ENCODE data around the gene CD276. TPM values are rescaled to one million over a fixed set of nuclear protein-coding genes. Genes with fewer than 3 reads are reported as not detected.
A peak's percentile ranks its signal among the peaks of the same experiment; 100 is the strongest.

Gene CD276
- total and polyA plus RNA-seq, 7 donors, result 7.3 to 15.0 (median 8.9) TPM

DNA sequence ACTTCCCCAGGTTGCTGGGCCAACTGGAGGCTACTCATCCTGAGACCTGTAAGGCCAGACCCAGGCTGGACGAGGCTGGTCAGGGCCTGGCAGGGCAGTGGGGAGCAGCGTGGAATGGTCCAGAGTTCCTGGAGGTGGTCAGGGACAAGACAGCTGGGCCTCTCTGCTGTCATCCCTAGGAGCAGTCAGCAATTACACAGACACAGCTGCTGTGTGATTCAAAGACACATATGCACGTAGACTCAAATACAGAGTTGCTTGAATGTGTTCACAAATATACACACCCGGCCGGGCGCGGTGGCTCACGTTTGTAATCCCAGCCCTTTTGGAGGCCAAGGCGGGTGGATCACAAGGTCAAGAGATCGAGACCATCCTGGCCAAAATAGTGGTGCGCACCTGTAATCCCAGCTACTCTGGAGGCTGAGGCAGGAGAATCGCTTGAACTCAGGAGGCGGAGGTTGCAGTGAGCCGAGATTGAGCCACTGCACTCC lies 1.5 kb upstream of the CD276 start:
- DNase-seq, result no peak
- 59 to 69% (median 62%) methylated on average over 14 of the region's 14 CpGs for WGBS, 3 donors
- Histone ChIP-seq H3K4me3 (no peak overlapping the region), H3K9me3 (no peaks in the 10 kb centered on the region), H3K27ac (peak overlapping the region; percentile 89), H3K36me3 (ENCODE audit: insufficient read depth in 1 of 2, low read depth in 1 of 2) (no peaks in the 10 kb centered on the region), H3K27me3 (ENCODE audit: insufficient read depth in 3 of 3, low read length in 2 of 3) (no peaks in the 10 kb centered on the region), H3K4me1 (peaks cover 19% of the 10 kb centered on the region)
- ATAC-seq, result no peak
- intact Hi-C loops (cut with DNase I), result no loop called here
- TF ChIP-seq, protein P1, sequence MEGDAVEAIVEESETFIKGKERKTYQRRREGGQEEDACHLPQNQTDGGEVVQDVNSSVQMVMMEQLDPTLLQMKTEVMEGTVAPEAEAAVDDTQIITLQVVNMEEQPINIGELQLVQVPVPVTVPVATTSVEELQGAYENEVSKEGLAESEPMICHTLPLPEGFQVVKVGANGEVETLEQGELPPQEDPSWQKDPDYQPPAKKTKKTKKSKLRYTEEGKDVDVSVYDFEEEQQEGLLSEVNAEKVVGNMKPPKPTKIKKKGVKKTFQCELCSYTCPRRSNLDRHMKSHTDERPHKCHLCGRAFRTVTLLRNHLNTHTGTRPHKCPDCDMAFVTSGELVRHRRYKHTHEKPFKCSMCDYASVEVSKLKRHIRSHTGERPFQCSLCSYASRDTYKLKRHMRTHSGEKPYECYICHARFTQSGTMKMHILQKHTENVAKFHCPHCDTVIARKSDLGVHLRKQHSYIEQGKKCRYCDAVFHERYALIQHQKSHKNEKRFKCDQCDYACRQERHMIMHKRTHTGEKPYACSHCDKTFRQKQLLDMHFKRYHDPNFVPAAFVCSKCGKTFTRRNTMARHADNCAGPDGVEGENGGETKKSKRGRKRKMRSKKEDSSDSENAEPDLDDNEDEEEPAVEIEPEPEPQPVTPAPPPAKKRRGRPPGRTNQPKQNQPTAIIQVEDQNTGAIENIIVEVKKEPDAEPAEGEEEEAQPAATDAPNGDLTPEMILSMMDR (IDR thresholded peaks at IDR 0.05), result no peak

DNA sequence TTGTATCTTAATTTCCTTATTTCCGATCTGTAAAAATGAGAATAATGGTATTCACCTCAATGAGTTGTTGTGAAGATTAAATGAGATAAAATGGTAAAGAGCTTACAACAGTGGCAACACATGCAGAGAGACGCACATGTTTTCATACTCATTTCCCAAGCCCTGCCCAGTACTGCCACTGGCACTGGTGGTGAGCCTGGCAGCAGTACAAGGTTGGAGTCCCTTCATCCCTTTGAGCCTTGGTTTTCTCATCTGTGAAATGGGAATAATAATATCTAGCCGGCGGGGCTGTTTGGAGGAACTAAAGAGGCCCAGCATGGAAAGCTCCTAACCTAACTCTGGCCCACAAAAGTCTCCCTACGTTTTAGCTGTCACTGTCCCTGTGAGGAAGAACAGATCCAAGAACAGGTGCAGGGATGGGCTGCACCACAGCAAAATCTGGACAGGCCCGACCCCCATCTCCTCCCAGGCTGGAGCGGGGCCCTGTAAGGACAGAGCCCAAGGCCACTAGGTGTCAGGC lies 866 bp upstream of the CD276 start:
- ATAC-seq (no peak), DNase-seq (no peak)
- WGBS, 3 donors, result 44 to 47% (median 45%) methylated on average over 7 of the region's 7 CpGs
- no peaks in the 10 kb centered on the region for H3K36me3 ChIP-seq (ENCODE audit: insufficient read depth in 1 of 2, low read depth in 1 of 2)
- no peaks in the 10 kb centered on the region for H3K9me3 ChIP-seq
- H3K27ac ChIP-seq, result peak overlapping the region; percentile 89
- intact Hi-C loops (cut with DNase I), result no loop called here
- TF ChIP-seq, protein P1 (IDR thresholded peaks at IDR 0.05), result no peak
- H3K4me3 ChIP-seq, result peak overlapping the region; percentile 90
- no peaks in the 10 kb centered on the region for H3K27me3 ChIP-seq (ENCODE audit: insufficient read depth in 3 of 3, low read length in 2 of 3)
- peaks cover 25% of the 10 kb centered on the region for H3K4me1 ChIP-seq

DNA sequence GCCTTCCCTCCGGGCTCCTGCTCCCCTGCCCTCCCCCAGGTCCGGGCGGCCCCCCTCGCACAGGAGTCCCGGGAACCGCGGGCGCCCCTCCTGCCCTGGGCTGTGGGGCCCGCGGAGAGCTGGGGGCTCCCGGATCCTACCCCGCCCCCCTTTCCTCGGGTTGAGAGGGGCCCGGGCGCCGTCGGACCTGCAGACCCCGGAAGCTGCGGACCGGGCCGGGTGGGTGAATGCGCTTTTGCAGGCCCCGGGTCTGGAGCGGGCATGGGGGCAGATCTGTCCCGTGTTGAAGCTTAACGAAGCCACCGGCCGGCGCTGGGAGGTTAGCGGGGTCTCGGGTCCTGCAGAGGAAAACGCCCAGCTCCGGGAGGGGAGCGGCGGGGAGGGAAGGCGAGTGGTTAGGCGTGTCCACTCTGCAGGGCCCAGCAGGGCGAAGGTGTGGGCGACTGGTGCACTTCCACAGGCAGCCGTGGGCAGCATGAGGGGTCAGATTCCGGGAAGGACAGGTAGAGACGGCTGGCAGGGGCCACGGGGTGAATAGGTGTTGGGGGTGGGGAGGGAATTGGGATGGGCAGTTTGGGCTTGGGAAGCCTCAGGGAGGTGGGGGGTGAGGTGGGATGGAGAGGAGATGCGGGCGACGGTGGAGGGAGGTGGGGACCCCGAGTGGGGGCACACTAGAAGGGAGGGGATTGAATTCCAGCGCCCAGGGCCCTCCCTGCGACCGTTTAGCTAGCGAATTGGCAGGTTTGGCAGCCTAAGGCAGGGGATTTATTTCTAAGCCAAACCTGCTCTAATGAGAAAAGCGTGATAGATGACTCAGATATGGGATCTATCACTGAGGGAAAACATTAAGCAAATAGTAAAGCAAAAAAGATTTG lies 635 bp downstream of the CD276 start:
- 3 to 7% (median 5%) methylated on average over 38 to 52 of the region's 52 CpGs for WGBS, 3 donors
- Histone ChIP-seq H3K27me3 (ENCODE audit: insufficient read depth in 3 of 3, low read length in 2 of 3) (no peaks in the 10 kb centered on the region), H3K9me3 (no peaks in the 10 kb centered on the region), H3K36me3 (ENCODE audit: insufficient read depth in 1 of 2, low read depth in 1 of 2) (no peaks in the 10 kb centered on the region), H3K4me3 (peak overlapping the region; percentile 90), H3K27ac (peak overlapping the region; percentile 89), H3K4me1 (peaks cover 27% of the 10 kb centered on the region)
- intact Hi-C loops (cut with DNase I), result no loop called here
- DNase-seq (peak in 1 of 2 donors; percentile 34), ATAC-seq (peak; percentile 17 to 31 (median 28))
- TF ChIP-seq, protein P1 (IDR thresholded peaks at IDR 0.05), result no peak

DNA sequence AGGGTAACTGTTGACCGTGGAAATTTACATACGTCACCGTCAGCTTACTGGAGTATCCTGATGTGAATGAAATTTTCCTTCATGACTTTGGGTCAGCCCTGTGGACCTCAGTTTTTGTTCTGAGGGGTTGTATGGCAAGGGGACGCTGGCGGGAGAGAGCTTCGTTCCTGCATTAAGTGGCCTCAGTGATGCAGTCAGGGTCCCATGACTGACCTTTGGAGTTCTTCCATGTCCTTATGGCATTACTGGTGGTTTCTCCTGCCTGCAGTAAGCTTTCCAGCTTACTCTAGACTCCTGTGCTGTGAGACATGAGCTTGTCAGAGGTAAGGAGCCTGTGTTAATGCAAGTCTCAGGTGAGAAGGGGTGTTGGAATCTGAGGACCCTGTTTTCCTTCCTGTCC lies 1.8 kb downstream of the CD276 start:
- Histone ChIP-seq H3K27me3 (ENCODE audit: insufficient read depth in 3 of 3, low read length in 2 of 3) (no peaks in the 10 kb centered on the region), H3K9me3 (no peaks in the 10 kb centered on the region), H3K4me3 (peak overlapping the region; percentile 90), H3K27ac (peak overlapping the region; percentile 89), H3K36me3 (ENCODE audit: insufficient read depth in 1 of 2, low read depth in 1 of 2) (no peaks in the 10 kb centered on the region), H3K4me1 (peaks cover 28% of the 10 kb centered on the region)
- ATAC-seq, result no peak
- intact Hi-C loops (cut with DNase I), result no loop called here
- TF ChIP-seq, protein P1 (IDR thresholded peaks at IDR 0.05), result no peak
- no peak for DNase-seq
- WGBS, 3 donors, result 70 to 88% (median 72%) methylated on average over 6 of the region's 6 CpGs

Measured in psoas muscle (tissue), 8 donors.